Colonic mucosa (tissue), 4 donors: ENCODE data around the gene MEI4. TPM values are rescaled to one million over a fixed set of nuclear protein-coding genes. Genes with fewer than 3 reads are reported as not detected.

Experiments
- DNase-seq: peaks from one replicate; pipeline ENCODE4 v3.0.0-alpha.2; 2020
- H3K27ac ChIP-seq: fragments of 200-600 bp; one replicate; pipeline ENCODE4 v1.8.0; 2021
- H3K27me3 ChIP-seq: fragments of 200-600 bp; one replicate; pipeline ENCODE4 v1.8.0; 2021
- H3K36me3 ChIP-seq: fragments of 200-600 bp; one replicate; pipeline ENCODE4 v1.8.0; 2021
- H3K4me1 ChIP-seq: fragments of 200-600 bp; one replicate; pipeline ENCODE4 v1.8.0; 2021; ENCODE audit warnings: mild to moderate bottlenecking
- H3K4me3 ChIP-seq: fragments of 200-600 bp; one replicate; pipeline ENCODE4 v1.8.0; 2021
- H3K9ac ChIP-seq, 2 donors: one replicate each; pipeline ENCODE4 v1.7.0; 2013; ENCODE audit warnings: control low read depth in 2 of 2, low read depth in 2 of 2, low read length in 2 of 2
- H3K9me3 ChIP-seq: fragments of 200-600 bp; one replicate; pipeline ENCODE4 v1.8.0; 2021
- intact Hi-C: fragments of 100-400 bp; cut with DNase I; formaldehyde crosslinking; loops from one replicate; pipeline ENCODE4 v1.14.1; 2022
- total RNA-seq, 2 donors: library from RNA; stranded (reverse); fragmentation: NEBNext Ultra II Directional in 1 of 2; extraction: Animal tissue kit (Norgen Biotek cat#: 25700) in 1 of 2; gene quantifications; one replicate each; pipeline ENCODE4 v1.2.1, GENCODE V29; 2021
- TF ChIP-seq, protein P1 (sequence below): fragments of 200-600 bp; IDR thresholded peaks from one replicate; pipeline ENCODE4 v1.8.0; 2022; ENCODE audit warnings: antibody characterized with exemption, mild to moderate bottlenecking
- donor health status: healthy.
- donor health status: DM: no; HTN: no; CAD: no.
- donor health status: DM: no; HTN: no; CAD: no.

Gene MEI4
- total RNA-seq, 2 donors from 2014 or later = not detected

DNA sequence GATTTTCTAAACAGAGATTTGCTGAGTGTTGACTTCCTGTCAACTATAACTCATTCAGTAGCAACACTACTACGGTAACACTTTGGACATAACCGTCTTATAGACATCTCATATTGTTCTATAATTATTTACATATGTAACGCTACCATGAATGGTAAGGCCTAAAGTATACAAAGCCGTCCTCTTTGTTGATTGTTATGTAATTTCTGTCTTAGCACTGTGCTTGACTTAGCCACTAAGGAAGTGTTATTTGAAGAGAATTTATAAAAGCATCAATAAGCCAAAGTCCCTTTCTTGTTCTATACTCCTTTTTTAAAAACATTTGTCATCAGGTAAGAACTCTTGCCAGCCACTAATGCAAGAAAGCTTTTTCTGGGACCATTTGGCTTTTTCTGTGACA is 240.6 kb downstream of the MEI4 start:
- no peaks in the 10 kb centered on the region for H3K4me1 ChIP-seq
- no peaks in the 10 kb centered on the region for H3K36me3 ChIP-seq
- H3K27ac ChIP-seq = no peak overlapping the region
- no peak for DNase-seq
- TF ChIP-seq, protein P1, sequence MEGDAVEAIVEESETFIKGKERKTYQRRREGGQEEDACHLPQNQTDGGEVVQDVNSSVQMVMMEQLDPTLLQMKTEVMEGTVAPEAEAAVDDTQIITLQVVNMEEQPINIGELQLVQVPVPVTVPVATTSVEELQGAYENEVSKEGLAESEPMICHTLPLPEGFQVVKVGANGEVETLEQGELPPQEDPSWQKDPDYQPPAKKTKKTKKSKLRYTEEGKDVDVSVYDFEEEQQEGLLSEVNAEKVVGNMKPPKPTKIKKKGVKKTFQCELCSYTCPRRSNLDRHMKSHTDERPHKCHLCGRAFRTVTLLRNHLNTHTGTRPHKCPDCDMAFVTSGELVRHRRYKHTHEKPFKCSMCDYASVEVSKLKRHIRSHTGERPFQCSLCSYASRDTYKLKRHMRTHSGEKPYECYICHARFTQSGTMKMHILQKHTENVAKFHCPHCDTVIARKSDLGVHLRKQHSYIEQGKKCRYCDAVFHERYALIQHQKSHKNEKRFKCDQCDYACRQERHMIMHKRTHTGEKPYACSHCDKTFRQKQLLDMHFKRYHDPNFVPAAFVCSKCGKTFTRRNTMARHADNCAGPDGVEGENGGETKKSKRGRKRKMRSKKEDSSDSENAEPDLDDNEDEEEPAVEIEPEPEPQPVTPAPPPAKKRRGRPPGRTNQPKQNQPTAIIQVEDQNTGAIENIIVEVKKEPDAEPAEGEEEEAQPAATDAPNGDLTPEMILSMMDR = no peak
- H3K9ac ChIP-seq = no peak overlapping the region
- no peaks in the 10 kb centered on the region for H3K27me3 ChIP-seq
- no peak overlapping the region for H3K4me3 ChIP-seq
- H3K9me3 ChIP-seq = no peaks in the 10 kb centered on the region
- intact Hi-C loops = no loop called here

DNA sequence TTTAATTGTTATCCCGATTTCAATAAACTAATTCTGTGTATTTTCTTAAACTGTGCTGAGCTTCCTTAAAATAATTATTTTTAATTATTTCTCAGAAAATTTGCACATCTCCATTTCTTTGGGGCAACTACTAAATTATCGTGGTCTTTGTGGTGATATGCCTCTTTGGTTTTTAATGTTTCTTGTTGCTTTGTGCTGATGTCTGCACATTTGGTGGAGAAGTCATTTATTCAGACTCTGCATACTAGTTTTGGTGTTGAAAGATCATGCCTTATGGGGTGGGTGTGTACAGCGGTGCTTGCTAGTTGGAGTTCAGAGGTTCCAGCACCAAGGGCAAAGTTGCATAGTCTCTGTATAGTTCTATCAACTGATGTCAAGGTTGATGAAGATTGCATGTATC is 253.2 kb downstream of the MEI4 start:
- Histone ChIP-seq H3K36me3 (no peaks in the 10 kb centered on the region), H3K27ac (no peak overlapping the region), H3K27me3 (no peaks in the 10 kb centered on the region), H3K9me3 (no peaks in the 10 kb centered on the region), H3K9ac (no peak overlapping the region), H3K4me3 (no peak overlapping the region), H3K4me1 (no peaks in the 10 kb centered on the region)
- DNase-seq = no peak
- TF ChIP-seq, protein P1 = no peak
- intact Hi-C loops = no loop called here

GRCh38 chr6:77910826-77911225 is 258.0 kb downstream of the MEI4 start:
- intact Hi-C loops = no loop called here
- TF ChIP-seq, protein P1 = no peak
- Histone ChIP-seq H3K27ac (no peak overlapping the region), H3K9ac (no peak overlapping the region), H3K27me3 (no peaks in the 10 kb centered on the region), H3K4me3 (no peak overlapping the region), H3K36me3 (no peaks in the 10 kb centered on the region), H3K9me3 (no peaks in the 10 kb centered on the region), H3K4me1 (no peaks in the 10 kb centered on the region)
- DNase-seq = no peak

- H3K36me3 ChIP-seq = no peaks in the 10 kb centered on the region
- no peak overlapping the region for H3K27ac ChIP-seq
- H3K27me3 ChIP-seq = no peaks in the 10 kb centered on the region
- H3K4me3 ChIP-seq = no peak overlapping the region
- DNase-seq = no peak
- no peaks in the 10 kb centered on the region for H3K9me3 ChIP-seq
- intact Hi-C loops = no loop called here
- no peaks in the 10 kb centered on the region for H3K4me1 ChIP-seq
- H3K9ac ChIP-seq = no peak overlapping the region
- TF ChIP-seq, protein P1 = no peak
These were observed 273.4 kb downstream of the MEI4 start for GRCh38 chr6:77926198-77926751.

DNA sequence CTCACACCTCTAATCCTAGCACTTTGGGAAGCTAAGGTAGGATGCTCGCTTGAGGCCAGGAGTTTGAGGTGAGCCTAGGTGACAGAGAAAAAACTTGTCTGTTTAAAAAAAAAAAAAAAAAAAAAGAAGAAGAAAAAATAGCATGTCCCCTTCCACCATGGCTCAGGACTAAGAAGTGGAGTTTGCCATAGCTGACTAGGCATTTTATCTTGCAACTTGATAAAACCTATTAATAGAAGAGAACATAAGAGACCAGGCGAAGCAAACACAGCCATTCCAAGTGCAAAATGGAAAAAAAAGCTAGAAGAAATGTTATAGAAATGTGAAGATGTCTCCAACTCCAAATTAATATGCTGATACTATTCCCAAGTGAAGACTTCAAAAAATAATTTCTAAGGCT is 277.5 kb downstream of the MEI4 start:
- Histone ChIP-seq H3K9ac (no peak overlapping the region), H3K4me3 (no peak overlapping the region), H3K9me3 (no peaks in the 10 kb centered on the region), H3K27me3 (no peaks in the 10 kb centered on the region), H3K4me1 (no peaks in the 10 kb centered on the region), H3K36me3 (no peaks in the 10 kb centered on the region), H3K27ac (no peak overlapping the region)
- TF ChIP-seq, protein P1 = no peak
- DNase-seq = no peak
- intact Hi-C loops = no loop called here
